ENCODE data around the gene SLC6A17.

Gene SLC6A17

GRCh38 chr1:110215621-110216515, 65.6 kb downstream of the SLC6A17 start:
- TF ChIP-seq CTCF (IDR thresholded peaks at IDR 0.05; ENCODE audit: insufficient read depth, low read length) (no peak), POLR2AphosphoS5 (IDR thresholded peaks at IDR 0.05; ENCODE audit: low read depth) (no peak), REST (IDR thresholded peaks at IDR 0.05; ENCODE audit: insufficient replicate concordance, low read depth) (no peak), SPI1 (IDR thresholded peaks at IDR 0.05; ENCODE audit: borderline replicate concordance, low read depth) (no peak), GABPA (IDR thresholded peaks at IDR 0.05; ENCODE audit: low read depth) (no peak)
- Histone ChIP-seq H3K27ac (replicated peaks) (no peak overlapping the region), H3K27me3 (ENCODE audit: insufficient read depth, poor library complexity, severe bottlenecking) (peaks cover 4% of the 10 kb centered on the region), H3K4me3 (replicated peaks; ENCODE audit: insufficient read depth, low read length) (no peak overlapping the region)
- no peak for DNase-seq (ENCODE audit: low read depth in 1 of 2, low spot score in 1 of 2)

- TF ChIP-seq POLR2AphosphoS5 (IDR thresholded peaks at IDR 0.05; ENCODE audit: low read depth) (no peak), CTCF (IDR thresholded peaks at IDR 0.05; ENCODE audit: insufficient read depth, low read length) (no peak), REST (IDR thresholded peaks at IDR 0.05; ENCODE audit: insufficient replicate concordance, low read depth) (no peak), GABPA (IDR thresholded peaks at IDR 0.05; ENCODE audit: low read depth) (no peak), SPI1 (IDR thresholded peaks at IDR 0.05; ENCODE audit: borderline replicate concordance, low read depth) (no peak)
- Histone ChIP-seq H3K27ac (replicated peaks) (no peak overlapping the region), H3K27me3 (ENCODE audit: insufficient read depth, poor library complexity, severe bottlenecking) (no peaks in the 10 kb centered on the region), H3K4me3 (replicated peaks; ENCODE audit: insufficient read depth, low read length) (no peak overlapping the region)
- DNase-seq (ENCODE audit: low read depth in 1 of 2, low spot score in 1 of 2) = no peak
These were observed 66.7 kb downstream of the SLC6A17 start for GRCh38 chr1:110216844-110217444.

GRCh38 chr1:110218137-110218536, 67.8 kb downstream of the SLC6A17 start:
- TF ChIP-seq SPI1 (IDR thresholded peaks at IDR 0.05; ENCODE audit: borderline replicate concordance, low read depth) = no peak
- no peak for TF ChIP-seq REST (IDR thresholded peaks at IDR 0.05; ENCODE audit: insufficient replicate concordance, low read depth)
- no peak for TF ChIP-seq GABPA (IDR thresholded peaks at IDR 0.05; ENCODE audit: low read depth)
- no peak for TF ChIP-seq POLR2AphosphoS5 (IDR thresholded peaks at IDR 0.05; ENCODE audit: low read depth)
- TF ChIP-seq CTCF (IDR thresholded peaks at IDR 0.05; ENCODE audit: insufficient read depth, low read length) = no peak

More at GRCh38 chr1:110218137-110218536, 67.8 kb downstream of the SLC6A17 start:
- Histone ChIP-seq H3K27ac (replicated peaks) (no peak overlapping the region), H3K27me3 (ENCODE audit: insufficient read depth, poor library complexity, severe bottlenecking) (no peaks in the 10 kb centered on the region), H3K4me3 (replicated peaks; ENCODE audit: insufficient read depth, low read length) (no peak overlapping the region)
- DNase-seq (ENCODE audit: low read depth in 1 of 2, low spot score in 1 of 2) = no peak
